Stomach (tissue), 9 donors: Measurements from ENCODE around the gene EYA2. TPM values are rescaled to one million over a fixed set of nuclear protein-coding genes. Genes with fewer than 3 reads are reported as not detected.

Experiments
- DNase-seq, 2 donors: peaks; one replicate each; pipeline versions ENCODE4 v3.0.0 to v3.0.0-alpha.2; 2013 to 2019
- H3K27ac ChIP-seq, 5 donors: fragments of 200-600 bp in 4 of 5; sonication (generic) in 4 of 5; one replicate each; pipeline ENCODE4 v1.5.1; 2013 to 2019; ENCODE audit warnings: mild to moderate bottlenecking in 1 of 5, moderate library complexity in 1 of 5
- H3K27me3 ChIP-seq, 3 donors: fragments of 200-600 bp; sonication (generic); one replicate each; pipeline ENCODE4 v1.5.1; 2017 to 2019; ENCODE audit warnings: mixed run types in 1 of 3
- H3K36me3 ChIP-seq, 4 donors: fragments of 200-600 bp; sonication (generic); 1 replicate in 3 of 4; 2 replicates in 1 of 4; pipeline ENCODE4 v1.5.1; 2016 to 2019
- H3K4me1 ChIP-seq, 4 donors: fragments of 200-600 bp; sonication (generic); one replicate each; pipeline ENCODE4 v1.5.1; 2016 to 2019
- H3K4me3 ChIP-seq, 4 donors: fragments of 200-600 bp; sonication (generic) in 3 of 4; one replicate each; pipeline ENCODE4 v1.5.1; 2016 to 2019; ENCODE audit warnings: mild to moderate bottlenecking in 1 of 4
- H3K9me3 ChIP-seq, 4 donors: fragments of 200-600 bp; sonication (generic); one replicate each; pipeline ENCODE4 v1.5.1; 2016 to 2019
- EP300 ChIP-seq: sonication (generic); formaldehyde crosslinking; IDR thresholded peaks from one replicate; pipeline ENCODE4 v1.6.1; 2017; ENCODE audit warnings: antibody characterized with exemption
- POLR2A ChIP-seq, 4 donors: fragments of 450-650 bp; IDR thresholded peaks; one replicate each; pipeline ENCODE4 v1.6.1; 2016; ENCODE audit warnings: antibody characterized with exemption in 4 of 4, control low read depth in 2 of 4, mild to moderate bottlenecking in 1 of 4, moderate library complexity in 1 of 4
- POLR2AphosphoS5 ChIP-seq, 3 donors: sonication (generic); formaldehyde crosslinking; IDR thresholded peaks; one replicate each; pipeline ENCODE4 v1.6.1; 2016; ENCODE audit warnings: antibody characterized with exemption in 3 of 3
- WGBS, 5 donors: extraction: QIAGEN DNeasy Blood & Tissue Kit in 3 of 5; methylation state at CpG; one replicate each; pipeline versions ENCODE4 v1.1.5 to v1.1.7; 2013 to 2018; 5-methylcytosine and 5-hydroxymethylcytosine counted together
- intact Hi-C: fragments of 100-400 bp; cut with DNase I; formaldehyde crosslinking; loops from one replicate; pipeline ENCODE4 v1.15.1; 2023; ENCODE audit warnings: low total_unique reads
- polyA plus RNA-seq, 3 donors: library from polyadenylated mRNA; stranded (reverse); fragments of 200-250 nt; gene quantifications; one replicate each; pipeline ENCODE4 v1.2.3, GENCODE V29; 2013
- total RNA-seq, 5 donors: library from RNA; depleted of rRNA; stranded (reverse); fragments of >200 nt; gene quantifications; one replicate each; pipeline versions ENCODE4 v1.1.0 to v1.2.3, GENCODE V29; 2014 to 2016
- TF ChIP-seq, protein P1 (sequence below), 7 experiments: fragments of 450-650 bp in 4 of 7; fragments of 200-600 bp in 3 of 7; sonication (generic) in 3 of 7; IDR thresholded peaks; one replicate each; pipeline ENCODE4 v1.5.1; 2016 to 2019; ENCODE audit warnings: antibody characterized with exemption in 7 of 7, control low read depth in 2 of 7, mild to moderate bottlenecking in 1 of 7
- donor health status: healthy with polysubstance abuse.
- donor health status: Bipolar disorder and iron deficiency.
- donor health status: healthy.

The EYA2 gene
- total and polyA plus RNA-seq, 8 donors, result 1.8 to 86.2 (median 5.5) TPM

GRCh38 chr20:47141350-47141921 lies 246.8 kb downstream of the EYA2 start:
- Histone ChIP-seq H3K27ac (peak overlapping the region in 2 of 5 donors; percentile 67 to 81), H3K4me1 (peaks cover 0 to 22% (median 0%) of the 10 kb centered on the region in 4 donors), H3K27me3 (no peaks in the 10 kb centered on the region), H3K36me3 (no peaks in the 10 kb centered on the region), H3K9me3 (peaks cover 0 to 3% (median 0%) of the 10 kb centered on the region in 4 donors), H3K4me3 (no peak overlapping the region)
- intact Hi-C loops, result no loop called here
- 93 to 100% (median 99%) methylated on average over 2 of the region's 2 CpGs for WGBS, 5 donors
- no peak for DNase-seq
- TF ChIP-seq EP300 (no peak), POLR2A (IDR thresholded peaks at IDR 0.05) (no peak), POLR2AphosphoS5 (IDR thresholded peaks at IDR 0.05) (no peak)
- TF ChIP-seq, protein P1, sequence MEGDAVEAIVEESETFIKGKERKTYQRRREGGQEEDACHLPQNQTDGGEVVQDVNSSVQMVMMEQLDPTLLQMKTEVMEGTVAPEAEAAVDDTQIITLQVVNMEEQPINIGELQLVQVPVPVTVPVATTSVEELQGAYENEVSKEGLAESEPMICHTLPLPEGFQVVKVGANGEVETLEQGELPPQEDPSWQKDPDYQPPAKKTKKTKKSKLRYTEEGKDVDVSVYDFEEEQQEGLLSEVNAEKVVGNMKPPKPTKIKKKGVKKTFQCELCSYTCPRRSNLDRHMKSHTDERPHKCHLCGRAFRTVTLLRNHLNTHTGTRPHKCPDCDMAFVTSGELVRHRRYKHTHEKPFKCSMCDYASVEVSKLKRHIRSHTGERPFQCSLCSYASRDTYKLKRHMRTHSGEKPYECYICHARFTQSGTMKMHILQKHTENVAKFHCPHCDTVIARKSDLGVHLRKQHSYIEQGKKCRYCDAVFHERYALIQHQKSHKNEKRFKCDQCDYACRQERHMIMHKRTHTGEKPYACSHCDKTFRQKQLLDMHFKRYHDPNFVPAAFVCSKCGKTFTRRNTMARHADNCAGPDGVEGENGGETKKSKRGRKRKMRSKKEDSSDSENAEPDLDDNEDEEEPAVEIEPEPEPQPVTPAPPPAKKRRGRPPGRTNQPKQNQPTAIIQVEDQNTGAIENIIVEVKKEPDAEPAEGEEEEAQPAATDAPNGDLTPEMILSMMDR (IDR thresholded peaks at IDR 0.05), result no peak

DNA sequence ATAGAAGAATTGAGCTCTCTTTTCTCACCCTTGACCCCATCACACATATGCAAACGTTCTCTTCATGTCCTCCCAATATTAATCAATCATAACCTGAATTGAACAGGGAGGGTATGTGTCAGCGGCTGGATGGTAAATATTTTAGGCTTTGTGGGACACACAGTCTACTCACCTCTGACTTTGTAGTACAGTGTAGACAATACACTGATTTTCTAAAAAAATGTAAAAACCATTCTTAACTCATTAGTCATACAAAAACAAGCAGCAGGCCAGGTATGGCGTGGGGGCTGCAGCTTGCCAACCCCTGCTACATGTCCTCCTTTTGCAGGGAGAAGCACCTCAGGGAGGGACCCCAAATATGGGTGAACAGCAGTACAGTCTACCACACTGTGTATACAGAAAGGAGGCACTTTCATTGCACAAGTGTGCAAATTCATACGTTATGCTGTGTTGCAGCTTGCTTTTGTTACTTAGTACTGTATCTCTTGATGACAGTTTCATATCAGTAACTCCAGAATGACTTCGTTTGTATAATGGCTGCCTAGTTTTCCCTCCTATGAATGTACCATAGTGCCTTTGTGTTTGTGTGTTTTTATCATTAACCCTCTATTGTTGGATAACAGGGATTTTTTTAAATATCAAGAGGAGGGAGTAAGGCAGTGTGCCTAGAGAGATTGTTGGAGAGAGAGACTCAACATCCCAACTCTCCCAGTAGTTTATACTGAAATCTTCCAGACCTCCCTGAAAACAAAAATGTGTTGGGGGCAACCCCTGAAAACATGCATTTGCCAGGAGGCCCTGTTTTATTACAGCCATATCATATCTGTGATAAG lies 247.5 kb downstream of the EYA2 start:
- DNase-seq, result no peak
- WGBS, 5 donors, result 66 to 73% (median 69%) methylated on average over 5 of the region's 5 CpGs
- TF ChIP-seq, protein P1 (IDR thresholded peaks at IDR 0.05), result no peak
- TF ChIP-seq POLR2A (IDR thresholded peaks at IDR 0.05), result no peak
- TF ChIP-seq POLR2AphosphoS5 (IDR thresholded peaks at IDR 0.05), result no peak
- no peak for TF ChIP-seq EP300
- intact Hi-C loops, result no loop called here
- Histone ChIP-seq H3K9me3 (peaks cover 0 to 3% (median 0%) of the 10 kb centered on the region in 4 donors), H3K27me3 (no peaks in the 10 kb centered on the region), H3K36me3 (no peaks in the 10 kb centered on the region), H3K4me1 (peaks cover 0 to 22% (median 0%) of the 10 kb centered on the region in 4 donors), H3K4me3 (no peak overlapping the region), H3K27ac (peak overlapping the region in 1 of 5 donors; percentile 81)

DNA sequence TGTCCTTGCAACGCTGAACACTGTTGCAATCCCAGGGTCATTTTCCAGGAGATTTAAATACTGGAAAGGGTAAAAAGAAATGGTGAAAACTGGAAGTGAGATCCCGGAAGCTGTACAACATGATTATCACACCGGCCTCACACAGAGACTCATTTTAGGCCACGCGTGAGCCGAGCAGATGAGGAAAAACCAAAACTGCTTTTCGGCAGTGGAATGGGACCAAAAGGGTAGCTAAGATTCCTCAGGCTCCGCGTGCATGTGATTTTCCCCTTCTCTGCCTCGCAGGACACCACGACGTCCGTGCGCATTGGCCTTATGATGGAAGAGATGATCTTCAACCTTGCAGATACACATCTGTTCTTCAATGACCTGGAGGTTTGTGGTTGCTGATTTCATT lies 248.1 kb downstream of the EYA2 start:
- Histone ChIP-seq H3K4me3 (no peak overlapping the region), H3K27ac (peak overlapping the region in 1 of 5 donors; percentile 40), H3K27me3 (no peaks in the 10 kb centered on the region), H3K4me1 (peaks cover 0 to 22% (median 0%) of the 10 kb centered on the region in 4 donors), H3K36me3 (no peaks in the 10 kb centered on the region), H3K9me3 (peaks cover 0 to 3% (median 0%) of the 10 kb centered on the region in 4 donors)
- intact Hi-C loops, result no loop called here
- TF ChIP-seq POLR2AphosphoS5 (IDR thresholded peaks at IDR 0.05) (no peak), EP300 (no peak), POLR2A (IDR thresholded peaks at IDR 0.05) (no peak)
- TF ChIP-seq, protein P1 (IDR thresholded peaks at IDR 0.05), result no peak
- WGBS, 5 donors, result 80 to 88% (median 87%) methylated on average over 14 of the region's 14 CpGs
- DNase-seq, result no peak

GRCh38 chr20:47143657-47144056 lies 249.0 kb downstream of the EYA2 start:
- Histone ChIP-seq H3K36me3 (no peaks in the 10 kb centered on the region), H3K27me3 (peaks cover 0 to 3% (median 0%) of the 10 kb centered on the region in 3 donors)
- WGBS, 5 donors, result 32 to 43% (median 37%) methylated on average over 4 of the region's 4 CpGs

More at GRCh38 chr20:47143657-47144056, 249.0 kb downstream of the EYA2 start:
- TF ChIP-seq POLR2AphosphoS5 (IDR thresholded peaks at IDR 0.05), result peak in 1 of 3 donors; percentile 41
- TF ChIP-seq, protein P1 (IDR thresholded peaks at IDR 0.05), result no peak
- peaks cover 0 to 3% (median 0%) of the 10 kb centered on the region in 4 donors for H3K9me3 ChIP-seq
- H3K27ac ChIP-seq, result peak overlapping the region in 3 of 5 donors; percentile 11 to 40 (median 39)
- intact Hi-C loops, result no loop called here
- DNase-seq, result no peak
- peaks cover 0 to 22% (median 0%) of the 10 kb centered on the region in 4 donors for H3K4me1 ChIP-seq
- H3K4me3 ChIP-seq, result no peak overlapping the region
